Peyer's patch (tissue), 4 donors: ENCODE data around the gene MC5R. TPM values are rescaled to one million over a fixed set of nuclear protein-coding genes. Genes with fewer than 3 reads are reported as not detected.

Experiments used
- DNase-seq, 3 donors: peaks; one replicate each; pipeline ENCODE4 v3.0.0-alpha.2; 2017 to 2019
- H3K27ac ChIP-seq, 4 donors: fragments of 200-600 bp; sonication (generic); one replicate each; pipeline ENCODE4 v1.5.1; 2016 to 2019
- H3K27me3 ChIP-seq, 2 donors: fragments of 200-600 bp; sonication (generic); one replicate each; pipeline ENCODE4 v1.5.1; 2019
- H3K36me3 ChIP-seq, 3 donors: fragments of 200-600 bp; sonication (generic); one replicate each; pipeline ENCODE4 v1.5.1; 2016 to 2019
- H3K4me1 ChIP-seq, 4 donors: fragments of 200-600 bp; sonication (generic); one replicate each; pipeline ENCODE4 v1.5.1; 2016 to 2019
- H3K4me3 ChIP-seq, 4 donors: fragments of 200-600 bp; sonication (generic); 1 replicate in 3 of 4; 2 replicates in 1 of 4; pipeline ENCODE4 v1.5.1; 2016 to 2019; ENCODE audit warnings: mild to moderate bottlenecking in 1 of 4
- H3K9me3 ChIP-seq, 4 donors: fragments of 200-600 bp; sonication (generic); one replicate each; pipeline ENCODE4 v1.5.1; 2016 to 2019; ENCODE audit warnings: mild to moderate bottlenecking in 1 of 4
- CTCF ChIP-seq, 6 experiments: fragments of 450-650 bp in 4 of 6; fragments of 200-600 bp in 2 of 6; sonication (generic) in 1 of 6; IDR thresholded peaks; one replicate each; pipeline ENCODE4 v1.5.1; 2017 to 2019; ENCODE audit warnings: antibody characterized with exemption in 6 of 6, mild to moderate bottlenecking in 3 of 6, moderate library complexity in 1 of 6
- POLR2A ChIP-seq, 2 donors: fragments of 450-650 bp; IDR thresholded peaks; one replicate each; pipeline ENCODE4 v1.5.1; 2017; ENCODE audit warnings: antibody characterized with exemption in 2 of 2, mild to moderate bottlenecking in 2 of 2, moderate library complexity in 2 of 2
- total RNA-seq, 4 donors: library from RNA; depleted of rRNA; stranded (reverse); fragments of >200 nt; gene quantifications; one replicate each; pipeline ENCODE4 v1.1.0, GENCODE V29; 2016

Gene MC5R
- total RNA-seq, 4 donors from 2014 or later, result not detected

DNA sequence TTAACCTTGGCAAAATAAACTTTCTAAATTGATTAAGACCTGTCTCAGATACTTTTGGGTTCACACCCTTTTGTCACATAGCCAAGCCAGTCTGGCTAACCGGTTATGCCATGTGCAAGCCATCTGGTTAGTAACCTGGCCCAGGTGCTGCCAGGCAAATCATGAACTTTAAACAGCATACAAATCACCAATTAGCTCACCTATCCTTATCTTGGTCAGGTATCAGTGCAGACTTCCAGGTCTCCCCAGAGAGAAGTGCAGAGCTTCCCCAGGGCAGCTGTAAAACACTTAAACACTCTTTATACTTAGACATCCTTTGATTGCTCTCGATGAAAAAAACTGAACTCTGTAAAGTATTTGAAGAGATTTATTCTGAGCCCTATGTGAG lies 14.9 kb upstream of the MC5R start:
- Histone ChIP-seq H3K4me3 (no peak overlapping the region), H3K9me3 (no peaks in the 10 kb centered on the region), H3K27me3 (no peaks in the 10 kb centered on the region), H3K36me3 (no peaks in the 10 kb centered on the region), H3K27ac (peak overlapping the region in 2 of 4 donors; percentile 58 to 68), H3K4me1 (peaks cover 0 to 21% (median 2%) of the 10 kb centered on the region in 4 donors)
- peak in 2 of 3 donors; percentile 76 to 78 for DNase-seq
- TF ChIP-seq POLR2A (IDR thresholded peaks at IDR 0.05) (no peak), CTCF (IDR thresholded peaks at IDR 0.05) (no peak)

DNA sequence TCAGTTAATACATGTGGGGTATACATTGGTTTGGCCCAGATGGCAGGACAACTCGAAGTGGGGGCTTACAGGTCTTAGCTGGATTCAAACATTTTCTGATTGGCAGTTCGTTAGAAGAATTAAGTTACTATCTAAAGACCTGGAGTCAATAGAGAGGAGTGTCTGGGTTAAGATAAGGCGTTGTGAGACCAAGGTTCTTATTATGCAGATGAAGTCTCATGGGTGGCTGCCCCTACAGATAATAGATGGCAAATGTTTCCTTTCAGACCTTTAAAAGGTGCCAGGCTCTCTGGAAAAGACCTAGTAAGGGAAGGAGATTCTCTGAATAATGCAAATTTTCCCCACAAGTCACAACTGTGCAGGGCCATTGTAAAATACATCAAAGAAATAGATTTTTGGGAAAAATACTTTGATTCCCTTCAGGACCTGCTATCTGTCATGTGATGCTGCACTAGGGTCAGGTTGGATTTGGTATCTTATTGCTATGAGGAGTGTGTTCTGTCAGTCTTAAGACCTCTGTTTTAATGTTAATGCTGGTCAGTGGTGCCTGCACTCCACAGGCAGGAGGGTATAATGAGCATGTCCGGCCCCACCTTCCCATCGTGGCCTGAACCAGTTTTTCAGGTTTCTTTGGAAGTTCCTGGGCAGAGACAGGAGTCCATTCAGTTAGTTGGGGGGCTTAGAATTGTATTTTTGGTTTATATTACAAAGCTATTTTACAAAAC lies 14.3 kb upstream of the MC5R start:
- Histone ChIP-seq H3K27ac (peak overlapping the region in 2 of 4 donors; percentile 40 to 68), H3K36me3 (no peaks in the 10 kb centered on the region), H3K27me3 (no peaks in the 10 kb centered on the region), H3K9me3 (no peaks in the 10 kb centered on the region), H3K4me1 (peaks cover 0 to 21% (median 2%) of the 10 kb centered on the region in 4 donors), H3K4me3 (no peak overlapping the region)
- no peak for DNase-seq
- no peak for TF ChIP-seq POLR2A (IDR thresholded peaks at IDR 0.05)
- TF ChIP-seq CTCF (IDR thresholded peaks at IDR 0.05), result no peak

DNA sequence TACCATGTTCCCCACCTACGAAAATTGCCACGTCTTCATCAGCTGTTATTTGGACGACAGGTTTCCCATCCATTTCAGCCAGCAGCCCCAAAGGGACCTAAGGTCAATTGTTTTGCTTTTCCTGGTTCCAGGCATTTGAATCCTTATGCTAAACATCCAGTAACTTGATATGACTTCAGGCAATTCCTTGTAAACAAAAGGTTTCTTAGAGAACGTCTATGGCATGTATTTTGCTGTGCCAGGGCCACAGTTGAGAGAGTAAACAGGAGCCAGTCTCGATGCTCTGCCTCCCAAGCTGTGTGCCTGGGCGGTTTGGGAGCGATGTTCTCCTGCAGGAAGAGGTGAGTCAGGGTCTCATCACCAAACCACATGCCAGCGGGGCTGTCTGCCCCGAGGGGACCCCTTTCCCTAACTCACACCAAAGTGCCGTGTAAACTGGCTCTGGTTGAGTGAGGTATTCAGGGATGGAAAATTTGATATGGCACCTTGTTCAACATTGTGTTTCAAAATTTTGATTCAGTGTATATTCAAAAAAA lies 12.9 kb upstream of the MC5R start:
- H3K36me3 ChIP-seq, result no peaks in the 10 kb centered on the region
- TF ChIP-seq CTCF (IDR thresholded peaks at IDR 0.05) (no peak), POLR2A (IDR thresholded peaks at IDR 0.05) (no peak)

GRCh38 chr18:13811993-13812392 lies 12.0 kb upstream of the MC5R start:
- no peak overlapping the region for H3K27ac ChIP-seq
- H3K4me1 ChIP-seq, result peaks cover 0 to 21% (median 2%) of the 10 kb centered on the region in 4 donors
- TF ChIP-seq CTCF (IDR thresholded peaks at IDR 0.05) (peak in 1 of 6 experiments; percentile 27), POLR2A (IDR thresholded peaks at IDR 0.05) (no peak)
- H3K9me3 ChIP-seq, result no peaks in the 10 kb centered on the region
- H3K27me3 ChIP-seq, result no peaks in the 10 kb centered on the region
- H3K36me3 ChIP-seq, result no peaks in the 10 kb centered on the region
- DNase-seq, result no peak
- no peak overlapping the region for H3K4me3 ChIP-seq

More for the DNA sequence above, 12.9 kb upstream of the MC5R start:
- no peak overlapping the region for H3K27ac ChIP-seq
- no peaks in the 10 kb centered on the region for H3K9me3 ChIP-seq
- no peak for DNase-seq
- no peaks in the 10 kb centered on the region for H3K27me3 ChIP-seq
- no peak overlapping the region for H3K4me3 ChIP-seq
- H3K4me1 ChIP-seq, result peaks cover 0 to 21% (median 2%) of the 10 kb centered on the region in 4 donors

- TF ChIP-seq CTCF (IDR thresholded peaks at IDR 0.05) (peak; percentile 35 to 87 (median 82)), POLR2A (IDR thresholded peaks at IDR 0.05) (no peak)
- Histone ChIP-seq H3K27me3 (no peaks in the 10 kb centered on the region), H3K4me3 (no peak overlapping the region), H3K27ac (no peak overlapping the region), H3K9me3 (no peaks in the 10 kb centered on the region), H3K36me3 (no peaks in the 10 kb centered on the region), H3K4me1 (peaks cover 0 to 14% (median 0%) of the 10 kb centered on the region in 4 donors)
- peak; percentile 31 to 87 (median 63) for DNase-seq
Observed at GRCh38 chr18:13813271-13813849, 10.6 kb upstream of the MC5R start.
